HepG2 (cell line): ENCODE data around the gene PLEKHA3. TPM values are rescaled to one million over a fixed set of nuclear protein-coding genes. Genes with fewer than 3 reads are reported as not detected.

Source experiments
- ATAD3A ChIP-seq: sonication (generic); formaldehyde crosslinking; IDR thresholded peaks from 2 replicates; pipeline ENCODE4 v1.4.0; 2020; ENCODE audit warnings: missing genetic modification reagents
- CHCHD3 ChIP-seq: sonication (generic); formaldehyde crosslinking; IDR thresholded peaks from 2 replicates; pipeline ENCODE4 v1.8.0; 2022; ENCODE audit warnings: mild to moderate bottlenecking, missing genetic modification reagents, moderate library complexity
- ETV5 ChIP-seq: IDR thresholded peaks from 2 replicates; pipeline ENCODE4 v1.6.1; 2018; ENCODE audit warnings: missing biosample characterization, missing genetic modification reagents, inconsistent platforms, borderline replicate concordance
- JUNB ChIP-seq: sonication (generic); formaldehyde crosslinking; IDR thresholded peaks from 2 replicates; pipeline ENCODE4 v1.8.0; 2022; ENCODE audit warnings: missing genetic modification reagents, mild to moderate bottlenecking, borderline replicate concordance
- KDM4B ChIP-seq: sonication (generic); formaldehyde crosslinking; IDR thresholded peaks from 2 replicates; pipeline ENCODE4 v1.4.0; 2020; ENCODE audit warnings: missing genetic modification reagents
- NR2F2 ChIP-seq: IDR thresholded peaks from 2 replicates; pipeline ENCODE4 v1.6.1; 2012; ENCODE audit warnings: low read depth, inconsistent platforms, borderline replicate concordance
- PCBP1 ChIP-seq: fragments of 200-400 bp; formaldehyde crosslinking; IDR thresholded peaks from 2 replicates; pipeline ENCODE4 v1.6.1; 2017; ENCODE audit warnings: mild to moderate bottlenecking, low read depth, low read length, borderline replicate concordance
- RXRA ChIP-seq: sonication (generic); formaldehyde crosslinking; IDR thresholded peaks from 2 replicates; pipeline ENCODE4 v1.5.1; 2020; ENCODE audit warnings: missing genetic modification reagents
- ZBTB7B ChIP-seq: sonication (generic); formaldehyde crosslinking; IDR thresholded peaks from 2 replicates; pipeline ENCODE4 v1.4.0; 2020; ENCODE audit warnings: missing genetic modification reagents
- ZNF292 ChIP-seq: sonication (generic); formaldehyde crosslinking; IDR thresholded peaks from 2 replicates; pipeline ENCODE4 v1.8.1; 2022; ENCODE audit warnings: mild to moderate bottlenecking, low read depth, missing genetic modification reagents, borderline replicate concordance
- ZNF570 ChIP-seq: sonication (generic); formaldehyde crosslinking; IDR thresholded peaks from 2 replicates; pipeline ENCODE4 v1.4.0; 2020; ENCODE audit warnings: mild to moderate bottlenecking, missing genetic modification reagents, borderline replicate concordance
- ZNF674 ChIP-seq: sonication (generic); formaldehyde crosslinking; IDR thresholded peaks from 2 replicates; pipeline ENCODE4 v1.5.0; 2020; ENCODE audit warnings: low read depth, mild to moderate bottlenecking, missing genetic modification reagents
- ZNF780A ChIP-seq: sonication (generic); formaldehyde crosslinking; IDR thresholded peaks from 2 replicates; pipeline ENCODE4 v1.8.0; 2022; ENCODE audit warnings: mild to moderate bottlenecking, missing genetic modification reagents, moderate library complexity
- ZNF879 ChIP-seq: sonication (generic); formaldehyde crosslinking; IDR thresholded peaks from 2 replicates; pipeline ENCODE4 v1.8.1; 2023; ENCODE audit warnings: missing genetic modification reagents
- polyA plus RNA-seq, 8 experiments: library from polyadenylated mRNA; depleted of rRNA in 3 of 8; stranded (reverse) in 7 of 8; unstranded in 1 of 8; fragments of >200 nt; fragmentation: Illumina TruSeq in 4 of 8; extraction: Trizol in 4 of 8; gene quantifications; 2 replicates each; pipeline versions ENCODE4 v1.2.1 to v1.2.3, GENCODE V29; 2011 to 2016; ENCODE audit warnings: low read depth in 4 of 8, missing spikeins in 1 of 8, mixed read lengths in 1 of 8; ENCODE audit not compliant: insufficient read depth in 1 of 8
- total RNA-seq, 5 experiments: library from RNA; depleted of rRNA; stranded (reverse); fragments of >200 nt; fragmentation: Illumina TruSeq; extraction: Trizol; gene quantifications; 2 replicates each; pipeline ENCODE4 v1.2.3, GENCODE V29; 2016; ENCODE audit warnings: low read depth in 1 of 5
- TF ChIP-seq, protein P1 (sequence below): sonication (generic); formaldehyde crosslinking; IDR thresholded peaks from 2 replicates; pipeline ENCODE4 v1.4.0; 2020; ENCODE audit warnings: mild to moderate bottlenecking, missing genetic modification reagents
- TF ChIP-seq, protein P2 (sequence below): sonication (generic); formaldehyde crosslinking; IDR thresholded peaks from 2 replicates; pipeline ENCODE4 v1.5.1; 2020; ENCODE audit warnings: missing genetic modification reagents, mild to moderate bottlenecking, borderline replicate concordance
- TF ChIP-seq, protein P3 (sequence below): sonication (generic); formaldehyde crosslinking; IDR thresholded peaks from 2 replicates; pipeline ENCODE4 v1.4.0; 2020; ENCODE audit warnings: mild to moderate bottlenecking, missing genetic modification reagents

Gene PLEKHA3
- total and polyA plus RNA-seq, 2 of the 13 experiments (the other 11 are each of a cell fraction or from before 2014, with no cell fraction given) = 11.7 to 23.1 TPM

DNA sequence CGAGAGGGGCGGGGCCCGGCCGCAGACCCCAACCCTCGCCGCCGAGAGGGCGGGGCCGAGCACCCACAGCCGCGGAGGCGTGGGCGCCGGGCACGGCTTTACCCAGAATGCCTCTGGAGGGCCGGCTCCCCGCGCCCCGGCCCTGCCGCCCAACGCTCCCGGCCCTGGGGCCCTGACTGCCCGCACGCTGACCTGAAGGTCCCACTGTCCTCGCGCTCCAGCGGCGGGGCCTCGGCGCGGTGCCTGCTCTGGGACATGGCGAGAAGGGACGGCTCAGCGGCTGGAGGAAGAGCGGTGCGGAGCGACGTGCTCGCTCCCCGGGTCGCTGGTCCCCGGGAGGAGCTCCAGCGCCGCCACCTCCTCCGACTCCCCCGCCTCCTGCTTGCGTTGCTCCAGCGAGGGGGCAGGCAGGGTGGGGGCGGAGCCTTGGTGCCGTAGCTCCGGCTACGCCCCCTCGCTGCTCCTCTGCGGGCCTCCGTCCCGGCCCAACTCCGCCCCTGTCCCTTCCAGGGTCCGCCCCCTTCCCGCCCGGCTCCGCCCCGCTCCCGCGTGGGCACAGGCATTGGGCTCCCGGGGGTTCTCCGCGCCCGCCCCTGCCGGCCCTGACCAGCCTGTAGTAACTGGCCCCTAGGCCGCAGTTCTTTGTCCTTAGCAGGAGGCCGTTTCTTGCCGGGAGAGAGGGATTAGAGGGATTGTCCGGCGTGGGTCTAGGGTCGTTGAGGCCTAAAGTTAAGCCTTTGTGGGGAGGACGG, 29.3 kb upstream of the PLEKHA3 start, which contains the start of the genes PJVK and PRKRA (continued):
- TF ChIP-seq, protein P1, sequence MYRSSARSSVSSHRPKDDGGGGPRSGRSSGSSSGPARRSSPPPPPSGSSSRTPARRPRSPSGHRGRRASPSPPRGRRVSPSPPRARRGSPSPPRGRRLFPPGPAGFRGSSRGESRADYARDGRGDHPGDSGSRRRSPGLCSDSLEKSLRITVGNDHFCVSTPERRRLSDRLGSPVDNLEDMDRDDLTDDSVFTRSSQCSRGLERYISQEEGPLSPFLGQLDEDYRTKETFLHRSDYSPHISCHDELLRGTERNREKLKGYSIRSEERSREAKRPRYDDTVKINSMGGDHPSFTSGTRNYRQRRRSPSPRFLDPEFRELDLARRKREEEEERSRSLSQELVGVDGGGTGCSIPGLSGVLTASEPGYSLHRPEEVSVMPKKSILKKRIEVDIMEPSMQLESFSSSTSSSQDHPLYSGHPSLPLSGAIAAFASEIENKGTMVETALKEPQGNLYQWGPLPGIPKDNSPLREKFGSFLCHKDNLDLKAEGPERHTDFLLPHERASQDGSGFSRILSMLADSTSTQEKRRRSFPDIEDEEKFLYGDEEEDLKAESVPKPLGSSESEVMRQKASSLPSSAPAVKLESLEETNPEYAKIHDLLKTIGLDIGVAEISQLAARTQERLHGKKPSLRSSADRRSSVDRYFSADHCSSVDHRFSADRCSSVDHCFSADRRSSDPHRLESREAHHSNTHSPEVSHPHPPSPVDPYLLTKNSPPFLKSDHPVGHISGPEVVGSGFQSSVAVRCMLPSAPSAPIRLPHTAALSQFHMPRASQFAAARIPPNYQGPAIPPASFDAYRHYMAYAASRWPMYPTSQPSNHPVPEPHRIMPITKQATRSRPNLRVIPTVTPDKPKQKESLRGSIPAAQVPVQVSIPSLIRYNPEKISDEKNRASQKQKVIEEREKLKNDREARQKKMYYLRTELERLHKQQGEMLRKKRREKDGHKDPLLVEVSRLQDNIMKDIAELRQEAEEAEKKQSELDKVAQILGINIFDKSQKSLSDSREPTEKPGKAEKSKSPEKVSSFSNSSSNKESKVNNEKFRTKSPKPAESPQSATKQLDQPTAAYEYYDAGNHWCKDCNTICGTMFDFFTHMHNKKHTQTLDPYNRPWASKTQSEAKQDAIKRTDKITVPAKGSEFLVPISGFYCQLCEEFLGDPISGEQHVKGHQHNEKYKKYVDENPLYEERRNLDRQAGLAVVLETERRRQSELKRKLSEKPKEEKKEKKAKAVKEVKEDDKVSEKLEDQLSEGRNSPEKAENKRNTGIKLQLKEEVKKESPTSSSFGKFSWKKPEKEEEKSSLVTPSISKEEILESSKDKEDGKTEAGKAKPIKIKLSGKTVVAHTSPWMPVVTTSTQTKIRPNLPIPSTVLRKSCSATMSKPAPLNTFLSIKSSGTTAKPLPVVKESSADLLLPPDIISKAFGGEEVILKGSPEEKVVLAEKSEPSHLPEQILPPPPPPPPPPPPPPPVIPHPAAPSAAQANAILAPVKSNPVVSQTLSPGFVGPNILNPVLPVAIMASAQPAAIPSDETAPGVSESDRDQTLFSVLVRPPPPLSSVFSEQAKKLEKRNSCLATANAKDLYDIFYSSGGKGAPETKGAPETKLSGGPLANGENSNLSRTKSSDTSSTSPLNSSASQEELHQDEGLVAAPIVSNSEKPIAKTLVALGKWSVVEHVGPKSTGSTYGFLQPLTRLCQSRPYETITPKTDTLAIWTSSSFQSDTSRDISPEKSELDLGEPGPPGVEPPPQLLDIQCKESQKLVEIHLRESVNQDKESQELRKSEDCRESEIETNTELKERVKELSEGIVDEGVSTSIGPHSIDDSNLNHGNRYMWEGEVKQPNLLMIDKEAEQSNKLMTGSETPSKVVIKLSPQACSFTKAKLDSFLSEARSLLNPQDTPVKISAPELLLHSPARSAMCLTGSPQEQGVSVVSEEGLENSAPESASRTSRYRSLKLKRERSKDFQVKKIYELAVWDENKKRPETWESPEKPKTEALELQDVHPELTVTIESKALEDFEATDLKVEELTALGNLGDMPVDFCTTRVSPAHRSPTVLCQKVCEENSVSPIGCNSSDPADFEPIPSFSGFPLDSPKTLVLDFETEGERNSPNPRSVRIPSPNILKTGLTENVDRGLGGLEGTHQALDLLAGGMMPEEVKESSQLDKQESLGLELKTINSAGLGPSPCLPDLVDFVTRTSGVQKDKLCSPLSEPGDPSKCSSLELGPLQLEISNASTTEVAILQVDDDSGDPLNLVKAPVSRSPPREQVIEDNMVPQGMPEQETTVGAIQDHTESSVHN (CRISPR knock-in tag) = peak; percentile 90; the same call in 1 of the 2 replicates
- TF ChIP-seq ZNF879 (peak; percentile 31), KDM4B (0 out of 2 replicates have a peak, but pooled peaks have one; percentile 61), ATAD3A (CRISPR knock-in tag) (0 out of 2 replicates have a peak, but pooled peaks have one; percentile 38), ZNF780A (CRISPR knock-in tag) (0 out of 2 replicates have a peak, but pooled peaks have one; percentile 84), ZNF570 (CRISPR knock-in tag) (peak; percentile 86; the same call in 1 of the 2 replicates), ZNF674 (0 out of 2 replicates have a peak, but pooled peaks have one; percentile 91), NR2F2 (peak; percentile 63; the same call in 1 of the 2 replicates), PCBP1 (no peak), JUNB (CRISPR knock-in tag) (no peak), CHCHD3 (CRISPR knock-in tag) (peak; percentile 90), ZNF292 (CRISPR knock-in tag) (peak; percentile 41; the same call in 1 of the 2 replicates), ZBTB7B (CRISPR knock-in tag) (peak; percentile 89), ETV5 (CRISPR knock-in tag) (no peak; the same call in none of the 2 replicates), RXRA (CRISPR knock-in tag) (peak; percentile 81)
- TF ChIP-seq, protein P2, sequence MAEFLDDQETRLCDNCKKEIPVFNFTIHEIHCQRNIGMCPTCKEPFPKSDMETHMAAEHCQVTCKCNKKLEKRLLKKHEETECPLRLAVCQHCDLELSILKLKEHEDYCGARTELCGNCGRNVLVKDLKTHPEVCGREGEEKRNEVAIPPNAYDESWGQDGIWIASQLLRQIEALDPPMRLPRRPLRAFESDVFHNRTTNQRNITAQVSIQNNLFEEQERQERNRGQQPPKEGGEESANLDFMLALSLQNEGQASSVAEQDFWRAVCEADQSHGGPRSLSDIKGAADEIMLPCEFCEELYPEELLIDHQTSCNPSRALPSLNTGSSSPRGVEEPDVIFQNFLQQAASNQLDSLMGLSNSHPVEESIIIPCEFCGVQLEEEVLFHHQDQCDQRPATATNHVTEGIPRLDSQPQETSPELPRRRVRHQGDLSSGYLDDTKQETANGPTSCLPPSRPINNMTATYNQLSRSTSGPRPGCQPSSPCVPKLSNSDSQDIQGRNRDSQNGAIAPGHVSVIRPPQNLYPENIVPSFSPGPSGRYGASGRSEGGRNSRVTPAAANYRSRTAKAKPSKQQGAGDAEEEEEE (CRISPR knock-in tag) = no peak
- TF ChIP-seq, protein P3, sequence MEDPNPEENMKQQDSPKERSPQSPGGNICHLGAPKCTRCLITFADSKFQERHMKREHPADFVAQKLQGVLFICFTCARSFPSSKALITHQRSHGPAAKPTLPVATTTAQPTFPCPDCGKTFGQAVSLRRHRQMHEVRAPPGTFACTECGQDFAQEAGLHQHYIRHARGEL (CRISPR knock-in tag) = peak; percentile 79; the same call in 1 of the 2 replicates
